Smooth muscle cell (in vitro differentiated cells): ENCODE measurements around the gene NLN. TPM values are rescaled to one million over a fixed set of nuclear protein-coding genes. Genes with fewer than 3 reads are reported as not detected.
"Not testable (repeated sequence)": the region's sequence is repeated elsewhere in the genome, so short reads cannot be mapped to it uniquely, and the experiment has no call there.

Experiments used
- DNase-seq: peaks from one replicate; lab custom pipeline; 2025; ENCODE audit not compliant: unreplicated experiment; lab: John Stamatoyannopoulos, UW
- H2AFZ ChIP-seq: fragments of 200-600 bp; sonication (generic); 2 replicates; pipeline ENCODE4 v1.6.0; 2016; ENCODE audit warnings: antibody characterized with exemption, low read depth, mild to moderate bottlenecking
- H3F3A ChIP-seq: fragments of 200-600 bp; sonication (generic); 2 replicates; pipeline ENCODE4 v1.6.0; 2017; ENCODE audit warnings: antibody characterized with exemption, low read depth
- H3K27ac ChIP-seq: fragments of 200-600 bp; sonication (generic); 2 replicates; pipeline ENCODE4 v1.5.1; 2016; ENCODE audit warnings: low read depth, mild to moderate bottlenecking
- H3K27me3 ChIP-seq: fragments of 200-600 bp; sonication (generic); 2 replicates; pipeline ENCODE4 v1.6.1; 2016; ENCODE audit warnings: low read depth, mild to moderate bottlenecking
- H3K36me3 ChIP-seq: fragments of 200-600 bp; sonication (generic); 2 replicates; pipeline ENCODE4 v1.5.1; 2016; ENCODE audit warnings: low read depth
- H3K4me1 ChIP-seq: fragments of 200-600 bp; sonication (generic); 2 replicates; pipeline ENCODE4 v1.5.1; 2016; ENCODE audit warnings: low read depth
- H3K4me2 ChIP-seq: fragments of 200-600 bp; sonication (generic); 2 replicates; pipeline ENCODE4 v1.6.0; 2016; ENCODE audit warnings: mild to moderate bottlenecking
- H3K4me3 ChIP-seq: fragments of 200-600 bp; sonication (generic); 2 replicates; pipeline ENCODE4 v1.5.1; 2016; ENCODE audit warnings: mild to moderate bottlenecking
- H3K79me2 ChIP-seq: fragments of 200-600 bp; sonication (generic); 2 replicates; pipeline ENCODE4 v1.6.0; 2016; ENCODE audit warnings: low read depth, mild to moderate bottlenecking
- H3K9ac ChIP-seq: fragments of 200-600 bp; sonication (generic); 2 replicates; pipeline ENCODE4 v1.6.0; 2016; ENCODE audit warnings: low read depth
- H3K9me3 ChIP-seq: fragments of 200-600 bp; sonication (generic); replicated peaks from 2 replicates; pipeline ENCODE4 v1.5.1; 2016; ENCODE audit warnings: low read depth
- H4K20me1 ChIP-seq: fragments of 200-600 bp; sonication (generic); 2 replicates; pipeline ENCODE4 v1.6.0; 2016; ENCODE audit warnings: low read depth
- CTCF ChIP-seq: fragments of 200-600 bp; sonication (generic); IDR thresholded peaks from 2 replicates; pipeline ENCODE4 v1.5.1; 2017; ENCODE audit warnings: borderline replicate concordance, mild to moderate bottlenecking, antibody characterized with exemption; ENCODE audit not compliant: insufficient read depth, poor library complexity, severe bottlenecking
- WGBS: methylation state at CpG from one replicate; pipeline ENCODE4 v1.1.7; 2016; ENCODE audit warnings: low lambda C conversion rate; 5-methylcytosine and 5-hydroxymethylcytosine counted together
- polyA plus RNA-seq: library from polyadenylated mRNA; unstranded; fragments of >200 nt; fragmentation: Nextera tagmentation; extraction: Ambion mirVana; gene quantifications from 2 replicates; pipeline ENCODE4 v1.2.1, GENCODE V29; 2016
- total RNA-seq: library from RNA; depleted of rRNA; stranded (reverse); fragments of >200 nt; gene quantifications from 2 replicates; pipeline ENCODE4 v1.2.3, GENCODE V29; 2014

The NLN gene
- total and polyA plus RNA-seq, 2 experiments from 2014 or later: 31.9 to 33.6 TPM

- Histone ChIP-seq H3K4me1 (peaks cover 8% of the 10 kb centered on the region), H3K9ac (no peak overlapping the region), H3K36me3 (no peaks in the 10 kb centered on the region), H3K27me3 (no peaks in the 10 kb centered on the region), H3K4me2 (no peak overlapping the region), H4K20me1 (no peaks in the 10 kb centered on the region), H2AFZ (no peak overlapping the region), H3K9me3 (no peaks in the 10 kb centered on the region), H3K27ac (no peak overlapping the region), H3F3A (no peaks in the 10 kb centered on the region), H3K79me2 (no peaks in the 10 kb centered on the region), H3K4me3 (no peak overlapping the region)
- TF ChIP-seq CTCF: no peak
- DNase-seq: no peak
- 97% methylated on average over 2 of the region's 2 CpGs for WGBS
Observed at GRCh38 chr5:65805089-65805488, 83.1 kb downstream of the NLN start.

- not testable (repeated sequence) for H3K4me1 ChIP-seq, H3K27ac ChIP-seq, H4K20me1 ChIP-seq, H2AFZ ChIP-seq, H3K36me3 ChIP-seq, H3K9ac ChIP-seq, H3K79me2 ChIP-seq, H3F3A ChIP-seq, H3K4me2 ChIP-seq, H3K4me3 ChIP-seq, H3K9me3 ChIP-seq, DNase-seq, H3K27me3 ChIP-seq
- WGBS: 92% methylated on average over 5 of the region's 5 CpGs
Observed at GRCh38 chr5:65807494-65807893, 85.5 kb downstream of the NLN start.

GRCh38 chr5:65808251-65808741 is 86.3 kb downstream of the NLN start:
- no peak overlapping the region for H3K27ac ChIP-seq
- no peak overlapping the region for H3K4me3 ChIP-seq
- no peak overlapping the region for H2AFZ ChIP-seq
- 61% methylated on average over 5 of the region's 5 CpGs for WGBS
- H4K20me1 ChIP-seq: no peaks in the 10 kb centered on the region
- no peak for DNase-seq
- TF ChIP-seq CTCF: no peak
- H3K4me1 ChIP-seq: no peaks in the 10 kb centered on the region
- H3K9ac ChIP-seq: no peak overlapping the region
- H3K79me2 ChIP-seq: no peaks in the 10 kb centered on the region
- no peaks in the 10 kb centered on the region for H3K36me3 ChIP-seq
- no peaks in the 10 kb centered on the region for H3F3A ChIP-seq
- no peaks in the 10 kb centered on the region for H3K9me3 ChIP-seq
- no peak overlapping the region for H3K4me2 ChIP-seq
- no peaks in the 10 kb centered on the region for H3K27me3 ChIP-seq

- no peak overlapping the region for H3K9ac ChIP-seq
- no peaks in the 10 kb centered on the region for H3F3A ChIP-seq
- H3K4me2 ChIP-seq: no peak overlapping the region
- no peak for DNase-seq
- 93% methylated on average over 1 of the region's 1 CpG for WGBS
- no peaks in the 10 kb centered on the region for H3K27me3 ChIP-seq
- H3K4me3 ChIP-seq: no peak overlapping the region
- H3K27ac ChIP-seq: no peak overlapping the region
- no peak overlapping the region for H2AFZ ChIP-seq
- H3K36me3 ChIP-seq: no peaks in the 10 kb centered on the region
- H3K9me3 ChIP-seq: no peaks in the 10 kb centered on the region
- no peaks in the 10 kb centered on the region for H3K79me2 ChIP-seq
- no peaks in the 10 kb centered on the region for H4K20me1 ChIP-seq
- H3K4me1 ChIP-seq: no peaks in the 10 kb centered on the region
- TF ChIP-seq CTCF: no peak
Observed at GRCh38 chr5:65808818-65809217, 86.8 kb downstream of the NLN start.
